Karpas-422 (cell line): ENCODE results near the gene FPGS. TPM values are rescaled to one million over a fixed set of nuclear protein-coding genes. Genes with fewer than 3 reads are reported as not detected.

Experiments used
- DNase-seq: peaks from one replicate; pipeline ENCODE4 v3.0.0-alpha.2; 2015
- H2AFZ ChIP-seq: fragments of 200-600 bp; sonication (generic); 2 replicates; pipeline ENCODE4 v1.6.1; 2014; ENCODE audit warnings: antibody characterized with exemption, low read length, mixed read lengths
- H3K27ac ChIP-seq: fragments of 200-600 bp; sonication (generic); 2 replicates; pipeline ENCODE4 v1.5.1; 2014; ENCODE audit warnings: mild to moderate bottlenecking, low read length, moderate library complexity
- H3K27me3 ChIP-seq: fragments of 200-600 bp; sonication (generic); 2 replicates; pipeline ENCODE4 v1.6.1; 2014; ENCODE audit warnings: low read length, mixed read lengths
- H3K36me3 ChIP-seq: fragments of 200-600 bp; sonication (generic); 2 replicates; pipeline ENCODE4 v1.6.1; 2014; ENCODE audit warnings: low read length, mixed read lengths; ENCODE audit not compliant: insufficient read depth
- H3K4me1 ChIP-seq: fragments of 200-600 bp; sonication (generic); 2 replicates; pipeline ENCODE4 v1.6.1; 2014; ENCODE audit warnings: mild to moderate bottlenecking, low read length, mixed read lengths
- H3K4me2 ChIP-seq: fragments of 200-600 bp; sonication (generic); 2 replicates; pipeline ENCODE4 v1.6.1; 2014; ENCODE audit warnings: low read length, low read depth, mild to moderate bottlenecking; ENCODE audit not compliant: poor library complexity, severe bottlenecking
- H3K4me3 ChIP-seq: fragments of 200-600 bp; sonication (generic); 2 replicates; pipeline ENCODE4 v1.5.1; 2014; ENCODE audit warnings: mild to moderate bottlenecking, antibody characterized with exemption, low read length, mixed read lengths
- H3K79me2 ChIP-seq: fragments of 200-600 bp; sonication (generic); 2 replicates; pipeline ENCODE4 v1.6.1; 2014; ENCODE audit warnings: mild to moderate bottlenecking, low read length, mixed read lengths
- H3K9ac ChIP-seq: fragments of 200-600 bp; sonication (generic); 2 replicates; pipeline ENCODE4 v1.6.0; 2014; ENCODE audit warnings: low read length
- H3K9me2 ChIP-seq: fragments of 200-600 bp; sonication (generic), shearing (Covaris generic); replicated peaks from 2 replicates; pipeline ENCODE4 v1.6.0; 2014; ENCODE audit warnings: mild to moderate bottlenecking, low read length, moderate library complexity; ENCODE audit not compliant: insufficient read depth
- H3K9me3 ChIP-seq: fragments of 300-700, 200-600 bp; sonication (generic); 2 replicates; pipeline ENCODE4 v1.6.1; 2014; ENCODE audit warnings: low read length, mixed read lengths
- H4K20me1 ChIP-seq: fragments of 200-600 bp; sonication (generic); 2 replicates; pipeline ENCODE4 v1.6.1; 2014; ENCODE audit warnings: mild to moderate bottlenecking, antibody characterized with exemption, low read length, low read depth; ENCODE audit not compliant: insufficient read depth
- total RNA-seq: library from RNA; depleted of rRNA; stranded (reverse); fragments of >200 nt; shearing (Covaris generic); gene quantifications from 2 replicates; pipeline ENCODE4 v1.2.3, GENCODE V29; 2014; ENCODE audit warnings: low replicate concordance

The FPGS gene
- total RNA-seq, 1 experiment from 2014 or later = 41.9 TPM

- no peak overlapping the region for H3K4me3 ChIP-seq
- H3K9ac ChIP-seq = no peak overlapping the region
- no peak overlapping the region for H3K27ac ChIP-seq
- H3K9me2 ChIP-seq = no peaks in the 10 kb centered on the region
- no peaks in the 10 kb centered on the region for H3K27me3 ChIP-seq
- no peaks in the 10 kb centered on the region for H3K9me3 ChIP-seq
- no peaks in the 10 kb centered on the region for H4K20me1 ChIP-seq
- H3K4me1 ChIP-seq = no peaks in the 10 kb centered on the region
- no peaks in the 10 kb centered on the region for H3K79me2 ChIP-seq
- no peak overlapping the region for H3K4me2 ChIP-seq
- no peak for DNase-seq
- H3K36me3 ChIP-seq = peaks cover 5% of the 10 kb centered on the region; the same call in 1 of the 2 replicates
- H2AFZ ChIP-seq = no peak overlapping the region
Observed at GRCh38 chr9:127816362-127816725, 13.7 kb downstream of the FPGS start.

DNA sequence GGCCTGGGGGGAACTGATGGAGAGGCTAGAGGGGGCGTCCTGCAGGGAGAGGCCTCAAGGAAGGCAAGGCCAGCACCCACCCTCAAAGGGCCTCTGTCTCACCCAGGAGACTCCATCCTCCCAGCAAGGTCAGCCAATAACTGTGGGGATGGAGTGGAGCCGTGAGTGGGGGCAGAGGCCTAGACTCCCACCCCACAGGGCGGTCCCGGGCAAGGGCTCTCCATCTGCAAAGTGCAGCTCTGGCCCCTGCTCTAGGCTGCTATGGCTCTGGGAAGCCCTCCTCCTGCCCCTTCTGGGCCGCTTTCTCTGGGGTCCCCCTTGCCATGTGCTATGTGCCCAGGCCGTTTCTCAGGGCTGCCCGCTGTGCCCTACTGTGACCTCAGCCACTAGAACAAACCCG lies 14.0 kb downstream of the FPGS start:
- Histone ChIP-seq H3K79me2 (no peaks in the 10 kb centered on the region), H3K36me3 (peaks cover 5% of the 10 kb centered on the region; the same call in 1 of the 2 replicates), H3K4me2 (no peak overlapping the region), H4K20me1 (no peaks in the 10 kb centered on the region), H3K27ac (no peak overlapping the region), H2AFZ (no peak overlapping the region), H3K9me2 (no peaks in the 10 kb centered on the region), H3K9me3 (no peaks in the 10 kb centered on the region), H3K4me1 (no peaks in the 10 kb centered on the region), H3K27me3 (no peaks in the 10 kb centered on the region), H3K4me3 (no peak overlapping the region), H3K9ac (no peak overlapping the region)
- no peak for DNase-seq

DNA sequence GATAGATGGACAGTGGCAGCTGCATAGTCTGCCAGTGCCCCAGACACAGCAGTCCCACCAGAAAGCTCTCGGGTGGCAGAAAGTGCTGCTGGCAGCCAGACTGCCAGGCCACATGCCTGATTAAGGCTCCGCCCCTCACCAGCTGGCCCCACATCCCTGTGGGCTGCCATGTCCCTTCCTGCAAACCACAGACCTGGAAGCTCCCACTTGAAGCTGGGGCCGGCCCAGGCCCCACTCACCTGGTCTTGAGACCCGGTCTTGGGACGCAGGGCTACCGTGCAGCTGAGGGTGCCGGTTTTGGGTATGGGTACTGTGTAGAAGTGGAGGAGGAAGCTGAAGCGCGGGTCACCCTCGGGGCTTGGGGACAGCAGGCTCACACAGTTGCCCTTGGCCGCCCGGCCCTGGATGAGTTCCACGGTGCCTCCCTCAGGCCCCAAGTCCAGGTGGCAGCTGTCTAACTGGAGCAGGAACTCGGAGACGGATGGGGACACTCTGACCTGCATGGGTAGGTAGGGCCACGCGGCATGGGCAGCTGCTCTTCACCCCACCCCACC lies 15.3 kb downstream of the FPGS start:
- Histone ChIP-seq H3K79me2 (no peaks in the 10 kb centered on the region), H3K9me3 (no peaks in the 10 kb centered on the region), H3K9ac (no peak overlapping the region), H3K9me2 (no peaks in the 10 kb centered on the region), H4K20me1 (no peaks in the 10 kb centered on the region), H3K36me3 (peaks cover 2% of the 10 kb centered on the region; the same call in 1 of the 2 replicates), H3K4me1 (no peaks in the 10 kb centered on the region), H2AFZ (no peak overlapping the region), H3K4me3 (no peak overlapping the region), H3K27ac (no peak overlapping the region), H3K4me2 (no peak overlapping the region), H3K27me3 (no peaks in the 10 kb centered on the region)
- DNase-seq = no peak

GRCh38 chr9:127818574-127818973 lies 15.9 kb downstream of the FPGS start:
- no peak for DNase-seq
- Histone ChIP-seq H3K79me2 (no peaks in the 10 kb centered on the region), H3K4me3 (no peak overlapping the region), H3K36me3 (no peaks in the 10 kb centered on the region; the same call in 1 of the 2 replicates), H2AFZ (no peak overlapping the region), H3K9me3 (no peaks in the 10 kb centered on the region), H3K27me3 (no peaks in the 10 kb centered on the region), H3K9me2 (no peaks in the 10 kb centered on the region), H3K9ac (no peak overlapping the region), H3K4me1 (no peaks in the 10 kb centered on the region), H3K4me2 (no peak overlapping the region), H4K20me1 (no peaks in the 10 kb centered on the region), H3K27ac (no peak overlapping the region)

GRCh38 chr9:127822108-127822507 lies 19.4 kb downstream of the FPGS start:
- Histone ChIP-seq H3K27me3 (no peaks in the 10 kb centered on the region), H3K4me1 (no peaks in the 10 kb centered on the region), H4K20me1 (no peaks in the 10 kb centered on the region; the same call in 1 of the 2 replicates), H3K9me2 (no peaks in the 10 kb centered on the region), H3K9me3 (no peaks in the 10 kb centered on the region), H3K9ac (no peak overlapping the region), H3K36me3 (no peaks in the 10 kb centered on the region; the same call in 1 of the 2 replicates), H2AFZ (no peak overlapping the region), H3K27ac (no peak overlapping the region), H3K79me2 (no peaks in the 10 kb centered on the region), H3K4me3 (no peak overlapping the region), H3K4me2 (no peak overlapping the region)
- no peak for DNase-seq

DNA sequence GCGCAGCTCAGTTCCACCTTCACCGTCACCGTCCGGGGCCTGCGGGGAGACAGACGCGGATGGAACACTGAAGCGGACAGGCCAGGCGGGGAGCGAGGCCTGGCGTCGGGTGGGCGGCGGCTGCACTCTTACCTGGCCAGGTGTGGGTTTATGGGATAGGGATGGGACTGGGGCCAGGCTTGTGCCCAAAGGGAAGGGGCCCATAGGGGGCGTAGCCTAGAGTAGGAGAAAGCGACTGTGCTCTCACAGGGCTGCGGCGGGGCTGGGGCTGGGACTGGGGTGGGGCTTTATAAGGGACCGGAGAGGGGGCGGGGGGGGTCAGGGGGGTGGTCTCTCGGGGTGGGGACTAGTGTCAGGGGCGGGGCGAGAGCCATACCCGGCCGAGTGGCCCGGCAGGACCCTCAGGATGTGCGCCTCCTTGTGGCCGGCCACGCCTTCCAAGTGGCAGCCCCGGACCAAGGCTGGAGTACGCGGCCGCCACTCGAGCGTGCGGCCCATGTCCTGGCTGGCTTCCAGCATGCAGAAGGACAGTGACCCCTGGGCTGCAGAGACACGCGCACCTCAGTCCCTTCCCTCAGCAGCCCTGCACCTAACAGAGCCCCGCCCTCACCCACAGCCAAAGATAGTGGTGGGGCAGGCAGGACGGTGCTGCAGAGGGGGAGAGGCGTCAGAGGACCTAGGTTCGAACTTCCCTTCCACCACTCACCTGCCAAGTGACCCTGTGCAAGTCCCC lies 22.8 kb downstream of the FPGS start:
- no peak overlapping the region for H3K9ac ChIP-seq
- no peaks in the 10 kb centered on the region for H3K79me2 ChIP-seq
- H3K9me3 ChIP-seq = no peaks in the 10 kb centered on the region
- H2AFZ ChIP-seq = no peak overlapping the region
- no peaks in the 10 kb centered on the region for H3K36me3 ChIP-seq
- H3K4me3 ChIP-seq = no peak overlapping the region
- peak; percentile 79 for DNase-seq
- H3K4me2 ChIP-seq = no peak overlapping the region
- H3K27me3 ChIP-seq = no peaks in the 10 kb centered on the region
- no peaks in the 10 kb centered on the region for H3K4me1 ChIP-seq
- H4K20me1 ChIP-seq = no peaks in the 10 kb centered on the region; the same call in 1 of the 2 replicates
- no peaks in the 10 kb centered on the region for H3K9me2 ChIP-seq
- H3K27ac ChIP-seq = no peak overlapping the region

DNA sequence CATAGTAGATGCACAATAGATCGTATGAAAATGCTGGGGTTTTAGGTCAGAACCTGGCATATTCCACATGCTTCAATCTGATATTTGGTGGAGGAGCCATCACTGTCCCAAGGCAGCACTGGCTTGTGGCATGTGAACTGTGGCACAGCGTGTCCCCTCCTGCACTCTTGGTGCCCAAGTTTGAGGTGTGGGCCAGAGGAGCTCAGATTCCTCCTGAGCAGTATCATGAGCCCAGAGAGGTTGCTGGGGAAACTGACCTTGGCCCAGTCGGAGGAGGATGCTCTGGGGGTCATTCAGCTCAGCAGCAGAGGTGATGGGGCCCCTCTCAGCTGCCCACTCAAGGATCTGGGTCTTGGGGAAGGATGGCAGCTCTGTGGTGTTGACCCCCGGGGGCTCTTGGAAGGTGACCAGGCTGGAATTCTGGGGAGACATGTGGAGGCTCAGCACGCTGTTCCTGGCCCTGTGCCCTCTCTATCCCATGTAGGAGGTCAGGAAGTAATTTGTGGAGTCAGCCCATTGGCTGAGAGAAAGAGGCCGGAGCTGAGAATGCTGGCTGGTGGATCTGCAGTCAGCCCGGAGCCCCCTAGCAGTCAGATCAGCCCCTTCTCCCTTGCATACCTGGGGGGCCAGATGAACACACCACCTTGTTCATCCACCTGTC lies 23.7 kb downstream of the FPGS start:
- H3K36me3 ChIP-seq = no peaks in the 10 kb centered on the region
- H4K20me1 ChIP-seq = no peaks in the 10 kb centered on the region; the same call in 1 of the 2 replicates
- H3K27me3 ChIP-seq = no peaks in the 10 kb centered on the region
- no peak for DNase-seq
- H2AFZ ChIP-seq = no peak overlapping the region
- H3K4me1 ChIP-seq = no peaks in the 10 kb centered on the region
- H3K79me2 ChIP-seq = no peaks in the 10 kb centered on the region
- H3K27ac ChIP-seq = no peak overlapping the region
- H3K4me3 ChIP-seq = no peak overlapping the region
- no peak overlapping the region for H3K9ac ChIP-seq
- no peak overlapping the region for H3K4me2 ChIP-seq
- no peaks in the 10 kb centered on the region for H3K9me2 ChIP-seq
- H3K9me3 ChIP-seq = no peaks in the 10 kb centered on the region

- H3K4me3 ChIP-seq = no peak overlapping the region
- no peaks in the 10 kb centered on the region for H3K79me2 ChIP-seq
- no peak for DNase-seq
- no peaks in the 10 kb centered on the region for H3K27me3 ChIP-seq
- no peak overlapping the region for H3K27ac ChIP-seq
- H3K36me3 ChIP-seq = no peaks in the 10 kb centered on the region
- no peak overlapping the region for H3K9ac ChIP-seq
- no peaks in the 10 kb centered on the region for H3K9me2 ChIP-seq
- H3K4me2 ChIP-seq = no peak overlapping the region
- H2AFZ ChIP-seq = no peak overlapping the region
- no peaks in the 10 kb centered on the region for H3K4me1 ChIP-seq
- no peaks in the 10 kb centered on the region; the same call in 1 of the 2 replicates for H4K20me1 ChIP-seq
- no peaks in the 10 kb centered on the region for H3K9me3 ChIP-seq
Observed at GRCh38 chr9:127828262-127829031, 25.8 kb downstream of the FPGS start.
